ENCODE measurements around the gene ROBO4.

The ROBO4 gene

GRCh38 chr11:124868331-124869274 lies 29.1 kb downstream of the ROBO4 start:
- Histone ChIP-seq H3K9me3 (ENCODE audit: control insufficient read depth in 5 of 5, low read length in 5 of 5) (no peaks in the 10 kb centered on the region), H3K4me1 (ENCODE audit: control insufficient read depth in 5 of 5, insufficient read depth in 5 of 5, low read length in 5 of 5) (peaks cover 0 to 39% (median 34%) of the 10 kb centered on the region in 5 donors), H3K4me3 (ENCODE audit: low read depth in 1 of 5, low read length in 5 of 5) (no peak overlapping the region), H3K27ac (ENCODE audit: low read depth, low read length) (no peak overlapping the region), H3K9ac (ENCODE audit: low read length in 5 of 5) (no peak overlapping the region), H3K27me3 (ENCODE audit: control insufficient read depth in 5 of 5, insufficient read depth in 4 of 5, low read length in 5 of 5) (peaks cover 61 to 94% (median 84%) of the 10 kb centered on the region in 5 donors), H3K36me3 (ENCODE audit: control insufficient read depth in 5 of 5, insufficient read depth in 5 of 5, low read length in 5 of 5) (no peaks in the 10 kb centered on the region)

GRCh38 chr11:124867700-124868099 lies 30.0 kb downstream of the ROBO4 start:
- Histone ChIP-seq H3K9ac (ENCODE audit: low read length in 5 of 5) (no peak overlapping the region), H3K27me3 (ENCODE audit: control insufficient read depth in 5 of 5, insufficient read depth in 4 of 5, low read length in 5 of 5) (peaks cover 62 to 88% (median 83%) of the 10 kb centered on the region in 5 donors), H3K4me3 (ENCODE audit: low read depth in 1 of 5, low read length in 5 of 5) (no peak overlapping the region), H3K36me3 (ENCODE audit: control insufficient read depth in 5 of 5, insufficient read depth in 5 of 5, low read length in 5 of 5) (no peaks in the 10 kb centered on the region), H3K9me3 (ENCODE audit: control insufficient read depth in 5 of 5, low read length in 5 of 5) (no peaks in the 10 kb centered on the region), H3K4me1 (ENCODE audit: control insufficient read depth in 5 of 5, insufficient read depth in 5 of 5, low read length in 5 of 5) (peaks cover 2 to 46% (median 43%) of the 10 kb centered on the region in 5 donors), H3K27ac (ENCODE audit: low read depth, low read length) (no peak overlapping the region)

- peak overlapping the region in 4 of 5 donors; percentile 27 to 53 (median 34) for H3K4me3 ChIP-seq (ENCODE audit: low read depth in 1 of 5, low read length in 5 of 5)
- no peaks in the 10 kb centered on the region for H3K9me3 ChIP-seq (ENCODE audit: control insufficient read depth in 5 of 5, low read length in 5 of 5)
- H3K27ac ChIP-seq (ENCODE audit: low read depth, low read length) = no peak overlapping the region
- no peak overlapping the region for H3K9ac ChIP-seq (ENCODE audit: low read length in 5 of 5)
- H3K4me1 ChIP-seq (ENCODE audit: control insufficient read depth in 5 of 5, insufficient read depth in 5 of 5, low read length in 5 of 5) = peaks cover 2 to 46% (median 43%) of the 10 kb centered on the region in 5 donors
- peaks cover 62 to 88% (median 81%) of the 10 kb centered on the region in 5 donors for H3K27me3 ChIP-seq (ENCODE audit: control insufficient read depth in 5 of 5, insufficient read depth in 4 of 5, low read length in 5 of 5)
- H3K36me3 ChIP-seq (ENCODE audit: control insufficient read depth in 5 of 5, insufficient read depth in 5 of 5, low read length in 5 of 5) = no peaks in the 10 kb centered on the region
Observed at GRCh38 chr11:124865902-124866851, 31.5 kb downstream of the ROBO4 start.

DNA sequence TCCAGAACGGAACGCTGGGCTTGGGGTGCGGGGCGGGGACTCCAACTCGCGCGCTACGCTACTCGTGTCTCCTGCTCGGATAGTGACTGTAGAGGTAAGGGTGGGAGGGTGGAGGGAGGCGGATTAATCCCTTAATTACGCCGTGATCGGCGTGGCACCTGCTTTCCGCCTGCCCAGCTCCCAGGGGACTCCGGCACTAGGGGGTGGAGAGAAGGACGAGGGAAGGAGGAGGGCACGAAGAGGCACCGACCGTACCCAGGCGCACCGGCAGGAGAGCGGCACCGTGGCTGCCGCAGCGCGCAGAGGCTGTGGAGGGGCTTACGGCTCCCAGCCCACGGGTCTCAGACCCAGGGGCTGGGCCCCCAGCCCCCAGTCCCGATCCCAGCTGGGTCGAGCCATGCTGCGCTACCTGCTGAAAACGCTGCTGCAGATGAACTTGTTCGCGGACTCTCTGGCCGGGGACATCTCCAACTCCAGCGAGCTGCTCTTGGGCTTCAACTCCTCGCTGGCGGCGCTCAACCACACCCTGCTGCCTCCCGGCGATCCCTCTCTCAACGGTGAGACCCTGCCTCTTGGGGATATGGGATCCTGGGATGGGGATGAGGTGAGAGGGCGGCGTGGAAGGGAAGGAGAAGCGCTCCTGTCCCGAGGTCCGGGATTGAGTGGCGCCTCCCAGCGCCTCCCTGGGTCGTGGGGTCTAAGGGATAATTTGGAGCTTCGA lies 32.3 kb downstream of the ROBO4 start, which contains the start of gene ROBO3:
Gene ROBO3, plus strand, starts transcription at position 252 of the 721 bp plus-strand sequence. Its CDS starts 146 bp downstream, at position 398.
- Histone ChIP-seq H3K4me3 (ENCODE audit: low read depth in 1 of 5, low read length in 5 of 5) (peak within 1 kb of the TSS in 4 of 5 donors; percentile 22 to 53 (median 34)), H3K4me1 (ENCODE audit: control insufficient read depth in 5 of 5, insufficient read depth in 5 of 5, low read length in 5 of 5) (peaks cover 2 to 46% (median 43%) of the 10 kb centered on the region in 5 donors)

DNA sequence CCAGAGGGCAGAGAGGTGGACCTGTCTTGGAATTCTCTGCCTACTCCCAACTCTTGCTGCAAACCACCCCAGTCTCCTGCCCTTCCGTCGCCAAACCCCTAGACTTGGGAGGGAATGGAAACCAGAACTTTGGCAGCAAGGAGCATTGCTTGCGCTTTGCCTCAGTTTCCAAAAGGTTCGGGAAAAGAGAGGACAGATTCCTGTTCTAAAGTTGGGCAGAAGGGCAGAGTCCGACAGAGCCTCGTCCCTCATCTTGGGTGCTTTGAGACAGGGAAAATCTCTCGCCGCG lies 32.8 kb downstream of the ROBO4 start:
- Histone ChIP-seq H3K36me3 (ENCODE audit: control insufficient read depth in 5 of 5, insufficient read depth in 5 of 5, low read length in 5 of 5) (no peaks in the 10 kb centered on the region), H3K4me3 (ENCODE audit: low read depth in 1 of 5, low read length in 5 of 5) (no peak overlapping the region), H3K27me3 (ENCODE audit: control insufficient read depth in 5 of 5, insufficient read depth in 4 of 5, low read length in 5 of 5) (peaks cover 51 to 83% (median 78%) of the 10 kb centered on the region in 5 donors), H3K9me3 (ENCODE audit: control insufficient read depth in 5 of 5, low read length in 5 of 5) (no peaks in the 10 kb centered on the region), H3K27ac (ENCODE audit: low read depth, low read length) (no peak overlapping the region), H3K9ac (ENCODE audit: low read length in 5 of 5) (no peak overlapping the region), H3K4me1 (ENCODE audit: control insufficient read depth in 5 of 5, insufficient read depth in 5 of 5, low read length in 5 of 5) (peaks cover 2 to 46% (median 43%) of the 10 kb centered on the region in 5 donors)

More for the DNA sequence above, 32.3 kb downstream of the ROBO4 start, which contains the start of gene ROBO3:
- no peak within 1 kb of the TSS for H3K9ac ChIP-seq (ENCODE audit: low read length in 5 of 5)
- H3K9me3 ChIP-seq (ENCODE audit: control insufficient read depth in 5 of 5, low read length in 5 of 5) = no peaks in the 10 kb centered on the region
- H3K27me3 ChIP-seq (ENCODE audit: control insufficient read depth in 5 of 5, insufficient read depth in 4 of 5, low read length in 5 of 5) = peaks cover 56 to 88% (median 83%) of the 10 kb centered on the region in 5 donors
- no peaks in the 10 kb centered on the region for H3K36me3 ChIP-seq (ENCODE audit: control insufficient read depth in 5 of 5, insufficient read depth in 5 of 5, low read length in 5 of 5)
- H3K27ac ChIP-seq (ENCODE audit: low read depth, low read length) = no peak within 1 kb of the TSS

GRCh38 chr11:124864176-124864891 lies 33.3 kb downstream of the ROBO4 start:
- Histone ChIP-seq H3K4me1 (ENCODE audit: control insufficient read depth in 5 of 5, insufficient read depth in 5 of 5, low read length in 5 of 5) (peaks cover 2 to 44% (median 42%) of the 10 kb centered on the region in 5 donors), H3K9me3 (ENCODE audit: control insufficient read depth in 5 of 5, low read length in 5 of 5) (no peaks in the 10 kb centered on the region), H3K9ac (ENCODE audit: low read length in 5 of 5) (no peak overlapping the region), H3K27me3 (ENCODE audit: control insufficient read depth in 5 of 5, insufficient read depth in 4 of 5, low read length in 5 of 5) (peaks cover 46 to 82% (median 73%) of the 10 kb centered on the region in 5 donors), H3K4me3 (ENCODE audit: low read depth in 1 of 5, low read length in 5 of 5) (no peak overlapping the region), H3K27ac (ENCODE audit: low read depth, low read length) (no peak overlapping the region), H3K36me3 (ENCODE audit: control insufficient read depth in 5 of 5, insufficient read depth in 5 of 5, low read length in 5 of 5) (no peaks in the 10 kb centered on the region)

DNA sequence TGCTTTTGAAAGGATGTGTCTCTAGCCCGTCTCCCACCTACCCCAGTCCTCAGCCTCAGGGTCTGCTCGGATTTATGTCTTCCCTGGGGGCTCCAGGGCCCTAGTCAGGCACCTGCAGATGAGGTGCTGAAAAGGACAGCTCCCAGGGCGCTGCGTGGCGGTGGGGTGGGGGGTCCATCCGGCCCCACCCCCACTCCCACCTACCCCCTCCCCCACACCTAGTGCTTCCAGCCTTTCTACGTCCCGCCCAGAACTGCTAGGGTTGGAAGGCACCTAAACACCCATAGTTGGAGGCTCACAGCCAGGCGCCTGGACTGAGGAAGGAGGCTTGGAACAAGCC lies 33.9 kb downstream of the ROBO4 start:
- Histone ChIP-seq H3K27ac (ENCODE audit: low read depth, low read length) (no peak overlapping the region), H3K4me3 (ENCODE audit: low read depth in 1 of 5, low read length in 5 of 5) (no peak overlapping the region), H3K9ac (ENCODE audit: low read length in 5 of 5) (no peak overlapping the region), H3K4me1 (ENCODE audit: control insufficient read depth in 5 of 5, insufficient read depth in 5 of 5, low read length in 5 of 5) (peaks cover 2 to 38% (median 37%) of the 10 kb centered on the region in 5 donors), H3K36me3 (ENCODE audit: control insufficient read depth in 5 of 5, insufficient read depth in 5 of 5, low read length in 5 of 5) (no peaks in the 10 kb centered on the region), H3K27me3 (ENCODE audit: control insufficient read depth in 5 of 5, insufficient read depth in 4 of 5, low read length in 5 of 5) (peaks cover 42 to 78% (median 68%) of the 10 kb centered on the region in 5 donors), H3K9me3 (ENCODE audit: control insufficient read depth in 5 of 5, low read length in 5 of 5) (no peaks in the 10 kb centered on the region)

GRCh38 chr11:124863137-124863825 lies 34.4 kb downstream of the ROBO4 start:
- Histone ChIP-seq H3K4me1 (ENCODE audit: control insufficient read depth in 5 of 5, insufficient read depth in 5 of 5, low read length in 5 of 5) (peaks cover 2 to 33% (median 32%) of the 10 kb centered on the region in 5 donors), H3K27ac (ENCODE audit: low read depth, low read length) (no peak overlapping the region), H3K9me3 (ENCODE audit: control insufficient read depth in 5 of 5, low read length in 5 of 5) (no peaks in the 10 kb centered on the region), H3K36me3 (ENCODE audit: control insufficient read depth in 5 of 5, insufficient read depth in 5 of 5, low read length in 5 of 5) (no peaks in the 10 kb centered on the region), H3K4me3 (ENCODE audit: low read depth in 1 of 5, low read length in 5 of 5) (peak overlapping the region; percentile 37 to 64 (median 55)), H3K9ac (ENCODE audit: low read length in 5 of 5) (peak overlapping the region in 1 of 5 donors; percentile 58), H3K27me3 (ENCODE audit: control insufficient read depth in 5 of 5, insufficient read depth in 4 of 5, low read length in 5 of 5) (peaks cover 37 to 72% (median 63%) of the 10 kb centered on the region in 5 donors)

All from subcutaneous abdominal adipose tissue (tissue), 5 donors.